Left renal pelvis (tissue), 4 donors: ENCODE results near the gene PGBD5. TPM values are rescaled to one million over a fixed set of nuclear protein-coding genes. Genes with fewer than 3 reads are reported as not detected.

Source experiments
- DNase-seq, 4 donors: peaks; one replicate each; pipeline ENCODE4 v3.0.0-alpha.2; 2013; ENCODE audit warnings: low read depth in 4 of 4, low spot score in 3 of 4
- polyA plus RNA-seq, 4 donors: library from polyadenylated mRNA; unstranded; fragments of 120-200 nt; gene quantifications; one replicate each; pipeline ENCODE4 v1.2.1, GENCODE V29; 2013; ENCODE audit not compliant: insufficient read length in 4 of 4

Gene PGBD5
- polyA plus RNA-seq, 4 donors: 0.68 to 6.1 (median 5.6) TPM

GRCh38 chr1:230328342-230329015, 97.7 kb downstream of the PGBD5 start:
- DNase-seq: no peak

GRCh38 chr1:230327892-230328284, 98.2 kb downstream of the PGBD5 start:
- DNase-seq: no peak

- no peak for DNase-seq
Observed at GRCh38 chr1:230326971-230327891, 98.9 kb downstream of the PGBD5 start.

DNA sequence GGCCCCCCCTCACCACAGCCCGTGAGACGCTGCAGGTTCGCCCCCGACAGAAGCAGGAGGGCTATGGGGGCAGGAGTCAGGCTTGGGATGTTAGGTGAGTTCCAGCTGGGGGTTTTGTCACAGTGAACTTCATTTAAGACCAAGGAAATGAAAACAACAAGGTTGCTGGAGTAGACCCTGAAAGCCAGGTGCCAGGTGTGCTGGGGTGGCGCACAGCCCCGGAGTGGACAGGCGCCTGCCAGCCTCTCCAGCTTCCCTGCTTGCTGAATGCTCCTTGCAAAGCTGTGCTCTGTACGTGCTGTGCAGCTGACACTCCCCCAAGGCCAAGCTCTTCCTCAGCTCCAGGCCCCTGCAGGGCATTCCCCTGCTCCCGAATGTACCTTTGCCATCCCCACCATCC, 102.4 kb downstream of the PGBD5 start:
- no peak for DNase-seq

GRCh38 chr1:230322967-230323547, 103.1 kb downstream of the PGBD5 start:
- DNase-seq: no peak

DNA sequence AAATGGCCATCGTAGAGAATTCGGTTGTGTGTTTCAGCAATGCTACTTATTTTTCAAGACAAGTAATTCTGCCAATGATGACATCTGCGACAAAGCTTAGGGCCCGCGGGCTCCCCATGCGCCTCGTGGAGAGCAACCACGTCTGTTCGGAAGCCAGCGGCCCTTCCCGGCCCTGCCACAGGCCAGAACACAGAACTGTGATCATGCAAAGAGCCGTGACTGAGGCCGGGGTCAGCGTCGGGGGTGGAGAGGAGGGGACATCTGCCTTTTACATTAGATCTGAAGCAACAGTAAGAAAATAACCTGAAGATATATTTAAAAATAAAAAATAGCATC, 103.7 kb downstream of the PGBD5 start:
- DNase-seq: no peak

GRCh38 chr1:230321741-230322420, 104.3 kb downstream of the PGBD5 start:
- no peak for DNase-seq

GRCh38 chr1:230321341-230321740, 104.8 kb downstream of the PGBD5 start:
- no peak for DNase-seq

GRCh38 chr1:230320804-230321203, 105.3 kb downstream of the PGBD5 start:
- no peak for DNase-seq

- DNase-seq: no peak
Observed at GRCh38 chr1:230319014-230319747, 107.0 kb downstream of the PGBD5 start.

- no peak for DNase-seq
Observed at GRCh38 chr1:230317823-230318819, 108.0 kb downstream of the PGBD5 start.

DNA sequence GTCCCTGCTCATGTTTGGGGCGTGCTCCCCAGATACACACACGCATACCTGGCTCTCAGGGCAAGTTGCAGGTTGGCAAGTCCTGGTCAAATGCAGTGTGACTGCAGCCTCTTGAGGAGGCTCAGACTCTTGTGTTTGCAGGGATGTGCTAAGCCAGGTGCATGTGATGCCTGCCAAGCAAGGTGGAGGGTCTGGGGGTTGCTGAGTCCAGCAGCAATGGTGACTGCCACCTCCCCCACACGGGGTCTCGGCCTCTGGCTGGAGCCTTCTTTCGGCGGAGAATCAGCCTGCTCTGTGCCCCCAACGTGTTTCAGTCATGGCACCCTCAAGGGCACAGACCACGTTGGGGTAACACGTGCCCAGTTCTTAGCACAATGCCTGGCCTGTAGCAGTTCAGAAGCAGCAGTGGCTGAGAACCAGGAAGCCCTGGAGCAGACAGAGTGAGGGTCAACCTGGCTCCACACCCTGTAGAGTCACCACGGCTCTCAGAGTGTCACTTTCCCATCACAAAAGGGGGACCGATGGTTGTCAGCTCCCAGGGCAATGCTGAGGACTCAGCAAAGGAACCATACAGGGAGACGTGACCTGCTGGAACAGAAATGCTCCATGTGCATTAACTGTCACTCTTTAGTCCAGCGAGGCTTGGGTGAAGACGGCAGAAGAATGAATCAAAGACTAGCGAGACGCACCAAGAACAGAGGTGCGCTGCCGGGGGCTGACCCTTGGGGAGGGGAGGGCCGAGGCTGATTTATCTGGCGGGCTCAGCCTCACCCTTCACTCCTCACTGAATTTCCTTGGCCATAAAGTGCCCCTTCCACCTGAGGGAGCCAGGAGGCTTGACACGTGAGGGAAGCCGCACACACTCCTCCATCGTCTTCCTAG, 109.0 kb downstream of the PGBD5 start:
- no peak for DNase-seq

DNA sequence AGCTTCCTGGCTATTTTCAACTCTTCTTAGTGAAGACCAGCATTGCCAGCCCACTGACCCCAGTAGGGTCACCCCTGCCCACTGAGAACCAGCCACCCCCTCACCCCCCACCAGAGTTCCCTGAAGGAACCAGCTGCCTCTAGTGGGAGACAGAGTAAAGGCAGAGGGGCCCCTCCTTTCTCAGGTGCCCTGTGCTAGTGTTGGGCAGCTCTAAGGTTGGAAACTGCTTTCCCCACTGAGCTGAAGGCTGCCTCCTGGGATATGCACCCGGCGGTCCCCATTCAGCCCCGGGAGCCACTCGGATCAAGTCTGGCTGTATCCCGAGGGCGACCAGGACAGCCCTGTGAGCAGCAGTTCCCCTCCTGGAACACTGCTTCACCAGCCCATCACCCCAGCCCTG, 111.0 kb downstream of the PGBD5 start:
- DNase-seq: no peak

DNA sequence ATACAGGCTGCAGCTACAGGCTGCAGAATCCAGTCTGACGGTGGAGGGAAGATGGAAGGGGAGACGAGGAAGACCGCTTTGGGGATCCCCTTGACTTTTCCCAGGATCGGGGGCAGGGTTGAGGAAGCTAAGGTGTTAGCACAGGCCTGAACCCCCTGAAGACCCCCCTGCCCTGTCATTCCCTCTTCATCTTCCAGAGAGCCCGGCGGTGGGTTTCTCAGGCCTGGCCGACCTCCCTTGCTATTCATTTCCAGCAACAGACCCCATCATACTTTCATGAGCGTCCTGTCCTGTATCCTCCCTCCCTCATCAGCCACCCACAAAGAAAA, 112.0 kb downstream of the PGBD5 start:
- DNase-seq: no peak

DNA sequence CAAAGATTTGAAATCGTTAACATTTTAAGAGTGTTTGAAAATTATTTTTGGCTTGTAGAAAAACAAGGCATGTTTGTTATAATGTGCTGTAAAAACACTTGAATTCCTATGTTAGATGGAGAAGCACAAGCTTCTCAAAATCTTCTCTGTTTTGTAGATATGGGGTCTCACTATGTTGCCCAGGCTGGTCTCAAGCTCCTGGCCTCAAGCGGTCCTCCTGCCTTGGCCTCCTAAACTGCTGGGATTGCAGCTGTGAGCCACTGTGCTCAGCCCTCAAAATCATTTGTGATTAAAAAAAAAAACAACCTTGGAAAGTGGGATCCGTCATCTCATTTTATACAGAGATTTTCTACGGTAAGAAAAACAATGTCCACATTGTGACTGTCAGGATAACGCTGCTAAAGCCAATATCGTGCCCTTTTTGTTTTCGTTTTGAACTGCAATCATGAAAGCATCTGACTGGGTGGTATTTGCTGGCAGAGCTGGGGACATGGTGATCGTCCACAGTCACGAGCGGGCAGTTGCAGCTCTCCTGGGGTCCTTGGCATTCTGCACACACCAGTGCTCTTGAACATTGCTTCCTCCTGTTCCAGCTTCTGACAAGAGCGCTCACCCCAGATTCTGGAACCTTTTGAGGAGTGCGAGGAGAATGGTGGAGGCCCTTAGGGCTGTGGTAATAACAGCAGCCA, 112.5 kb downstream of the PGBD5 start:
- no peak for DNase-seq

DNA sequence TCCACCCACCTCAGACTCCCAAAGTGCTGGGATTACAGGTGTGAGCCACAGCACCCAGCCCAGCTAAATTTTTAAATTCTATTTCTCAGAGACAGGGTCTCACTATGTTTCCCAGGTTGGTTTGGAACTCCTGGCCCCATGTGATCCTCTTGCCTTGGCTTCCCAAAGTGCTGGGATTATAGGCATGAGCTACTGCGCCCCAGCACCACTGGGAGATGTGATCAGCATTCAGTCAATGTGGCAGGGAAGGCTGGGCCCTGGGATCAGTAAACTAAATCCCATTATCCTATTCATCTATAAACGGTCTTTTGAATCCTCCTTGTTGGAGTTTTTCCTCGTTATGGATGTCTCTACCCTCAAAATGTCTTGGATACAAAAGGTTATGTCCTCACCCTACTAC, 113.5 kb downstream of the PGBD5 start:
- DNase-seq: no peak

DNA sequence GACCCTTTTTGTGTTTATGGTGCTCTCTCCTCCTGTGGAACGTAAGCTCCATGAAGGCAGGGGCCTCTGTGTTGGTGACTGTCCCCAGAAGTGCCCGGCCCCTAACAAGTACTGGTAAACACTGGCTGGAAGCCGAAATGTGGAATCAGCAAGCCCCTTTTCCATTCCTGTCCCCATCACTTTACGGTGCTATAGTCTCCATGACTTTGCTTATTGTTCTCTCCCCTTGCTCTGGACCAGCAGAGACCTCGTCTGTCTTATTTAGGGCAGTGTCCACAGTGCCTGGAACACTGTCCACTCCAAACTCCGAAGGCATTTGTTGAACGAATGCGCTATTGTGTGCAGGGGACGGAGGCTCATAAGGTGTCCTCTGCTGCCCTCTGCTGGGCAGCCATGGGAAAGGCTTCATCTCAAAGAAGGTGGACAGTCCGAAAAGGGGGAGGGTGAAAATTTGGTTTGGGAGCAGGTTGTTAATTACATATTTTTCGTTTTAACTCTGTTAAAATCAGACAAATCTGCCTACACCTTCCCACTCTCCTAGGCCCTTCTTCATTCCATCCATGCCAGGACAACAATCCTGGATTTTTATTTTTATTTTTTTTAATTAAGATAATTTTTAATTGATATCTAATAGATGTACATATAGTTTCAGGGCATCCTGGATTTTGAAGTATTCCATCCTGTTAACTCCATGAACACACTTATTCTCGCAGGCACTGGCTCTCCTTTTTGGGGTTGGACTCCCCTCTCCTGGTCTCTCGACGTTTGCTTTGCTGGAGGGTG, 115.6 kb downstream of the PGBD5 start:
- peak; percentile 39 to 65 (median 48) for DNase-seq
